HG03108 (cell line): ENCODE measurements around the gene FAU.
A peak's percentile ranks its signal among the peaks of the same experiment; 100 is the strongest.
"Not testable (repeated sequence)": the region's sequence is repeated elsewhere in the genome, so short reads cannot be mapped to it uniquely, and the experiment has no call there.

Experiments
- ATAC-seq: cut with Tn5 transposase; IDR thresholded peaks from one replicate; pipeline ENCODE4 v1.9.1; 2021; ENCODE audit warnings: moderate library complexity; ENCODE audit not compliant: unreplicated experiment

The FAU gene

DNA sequence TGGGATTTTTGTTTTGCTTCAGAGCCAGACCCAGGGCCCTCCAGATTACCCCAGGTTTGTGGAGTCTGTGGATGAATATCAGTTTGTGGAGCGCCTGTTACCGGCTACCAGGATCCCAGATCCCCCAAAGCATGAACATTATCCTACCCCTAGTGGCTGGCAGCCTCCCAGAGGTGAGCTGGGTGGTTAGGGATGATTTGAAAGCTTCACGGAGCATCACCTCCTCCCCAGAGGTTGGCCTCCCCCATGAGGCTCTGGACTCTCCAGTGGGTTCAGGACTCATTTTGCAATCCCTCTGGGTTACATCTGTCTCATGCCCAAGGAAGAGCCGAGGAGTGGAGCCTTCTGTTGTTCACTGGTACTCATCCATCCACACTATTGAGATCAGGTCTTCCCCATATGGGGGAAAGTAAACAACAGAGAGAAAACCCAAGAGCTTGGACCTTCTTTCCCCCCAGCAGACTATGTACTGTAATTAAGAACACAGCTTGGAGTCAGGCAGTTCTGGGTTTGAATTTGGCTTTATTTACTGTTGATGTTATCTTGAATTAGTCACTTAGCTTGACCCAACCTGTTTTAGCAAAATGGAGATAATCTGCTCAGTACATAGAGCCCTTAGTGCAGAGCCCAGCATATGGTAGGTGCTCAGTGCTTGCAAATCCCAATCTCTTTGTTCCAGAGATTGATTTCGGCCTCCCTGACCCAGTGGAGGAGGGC, 2.7 kb upstream of the FAU start:
- no peak for ATAC-seq

- ATAC-seq = no peak
Measured at GRCh38 chr11:65121447-65121864, 478 bp downstream of the FAU start.

DNA sequence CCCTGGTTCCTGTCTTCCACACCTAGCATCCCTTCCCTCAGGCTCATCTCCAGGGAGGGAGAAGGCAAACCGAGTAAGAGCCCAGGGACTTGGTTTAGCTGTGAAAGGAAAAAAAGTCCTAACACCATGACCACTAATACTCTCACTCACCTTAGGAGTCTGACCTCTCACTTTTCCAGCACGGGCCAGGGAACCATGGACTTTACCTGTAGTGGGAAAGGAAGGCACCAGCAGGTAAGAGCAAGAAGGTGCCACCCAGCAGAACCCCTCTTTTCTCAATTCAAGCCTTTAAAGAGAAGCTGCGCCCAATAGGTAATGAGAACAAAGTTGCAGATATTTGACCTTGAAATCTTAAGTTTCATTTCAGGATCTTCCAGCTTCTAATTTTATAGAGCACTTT, 1.1 kb downstream of the FAU start:
- ATAC-seq = no peak

DNA sequence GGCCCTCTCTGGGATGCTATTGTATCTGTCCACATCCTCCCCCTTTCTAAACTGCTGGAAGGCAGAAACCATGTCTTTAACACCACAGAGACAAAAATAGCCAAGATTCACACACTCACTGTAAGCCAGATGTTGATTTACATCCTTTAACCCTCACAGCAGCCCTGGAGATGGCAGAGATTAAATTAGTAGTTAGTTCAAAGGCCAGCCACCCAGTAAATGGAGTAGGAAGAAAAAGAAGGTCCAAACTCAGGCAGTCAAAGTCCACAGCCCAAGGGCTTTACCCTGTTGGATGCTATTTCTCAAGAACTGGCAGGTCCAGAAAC, 2.3 kb downstream of the FAU start:
- ATAC-seq = no peak

DNA sequence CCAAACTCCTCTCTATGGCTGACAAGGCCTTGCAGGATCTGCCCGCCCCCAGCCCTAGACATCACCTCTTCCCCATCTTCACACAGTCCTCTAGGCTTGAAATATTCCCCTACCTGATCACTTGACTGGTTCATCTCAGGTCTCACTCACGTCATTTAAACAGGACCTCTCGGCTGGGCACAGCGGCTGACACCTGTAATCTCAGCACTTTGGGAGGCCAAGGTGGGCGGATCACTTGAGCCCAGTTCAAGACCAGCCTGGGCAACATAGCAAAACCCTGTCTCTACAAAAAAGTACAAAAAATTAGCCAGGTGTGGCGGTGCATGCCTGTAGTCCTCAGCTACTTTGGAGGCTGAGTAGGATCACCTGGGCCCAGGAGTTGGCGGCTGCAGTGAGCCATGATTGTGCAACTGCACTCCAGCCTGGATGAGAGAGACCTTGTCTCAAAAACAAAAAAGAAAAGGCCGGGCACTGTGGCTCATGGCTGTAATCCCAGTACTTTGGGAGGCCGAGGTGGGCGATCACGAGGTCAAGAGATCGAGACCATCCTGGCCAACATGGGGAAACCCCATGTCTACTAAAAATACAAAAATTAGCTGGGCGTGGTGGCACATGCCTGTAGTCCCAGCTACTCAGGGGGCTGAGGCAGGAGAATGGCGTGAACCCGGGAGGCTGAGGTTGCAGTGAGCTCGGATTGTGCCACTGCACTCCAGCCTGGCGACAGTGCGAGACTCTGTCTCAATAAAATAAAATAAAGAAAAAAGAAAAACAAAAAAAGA, 2.9 kb downstream of the FAU start:
- ATAC-seq = not testable (repeated sequence)

DNA sequence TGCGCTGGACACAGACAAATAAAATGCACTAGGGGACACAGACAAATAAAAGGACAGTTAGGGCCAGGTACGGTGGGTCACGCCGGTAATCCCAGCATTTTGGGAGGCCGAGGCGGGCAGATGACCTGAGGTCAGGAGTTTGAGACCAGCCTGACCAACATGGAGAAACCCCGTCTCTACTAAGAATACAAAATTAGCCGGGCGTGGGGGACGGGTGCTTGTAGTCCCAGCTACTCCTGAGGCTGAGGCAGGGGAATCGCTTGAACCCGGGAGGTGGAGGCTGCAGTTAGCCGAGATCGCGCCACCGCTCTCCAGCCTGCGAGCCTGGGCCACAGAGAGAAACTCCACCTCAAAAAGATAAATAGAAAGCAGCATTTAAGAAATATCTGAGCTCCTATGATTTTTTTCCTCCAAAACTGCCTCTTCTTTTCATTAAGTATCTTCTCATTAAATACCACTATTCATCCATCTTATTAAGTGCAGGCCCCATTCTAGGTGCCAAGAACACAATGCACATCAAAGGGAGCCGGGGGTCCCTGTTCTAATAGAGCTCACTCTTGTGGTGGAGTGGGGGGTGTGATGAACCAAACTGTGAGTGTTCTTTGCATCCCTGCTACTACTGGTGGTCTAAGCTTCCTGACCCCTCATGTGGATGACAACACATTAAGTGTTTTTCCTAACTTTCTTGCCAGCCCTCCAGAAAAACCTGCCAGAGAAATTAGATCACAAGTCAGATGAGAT, 3.7 kb downstream of the FAU start:
- ATAC-seq = no peak

DNA sequence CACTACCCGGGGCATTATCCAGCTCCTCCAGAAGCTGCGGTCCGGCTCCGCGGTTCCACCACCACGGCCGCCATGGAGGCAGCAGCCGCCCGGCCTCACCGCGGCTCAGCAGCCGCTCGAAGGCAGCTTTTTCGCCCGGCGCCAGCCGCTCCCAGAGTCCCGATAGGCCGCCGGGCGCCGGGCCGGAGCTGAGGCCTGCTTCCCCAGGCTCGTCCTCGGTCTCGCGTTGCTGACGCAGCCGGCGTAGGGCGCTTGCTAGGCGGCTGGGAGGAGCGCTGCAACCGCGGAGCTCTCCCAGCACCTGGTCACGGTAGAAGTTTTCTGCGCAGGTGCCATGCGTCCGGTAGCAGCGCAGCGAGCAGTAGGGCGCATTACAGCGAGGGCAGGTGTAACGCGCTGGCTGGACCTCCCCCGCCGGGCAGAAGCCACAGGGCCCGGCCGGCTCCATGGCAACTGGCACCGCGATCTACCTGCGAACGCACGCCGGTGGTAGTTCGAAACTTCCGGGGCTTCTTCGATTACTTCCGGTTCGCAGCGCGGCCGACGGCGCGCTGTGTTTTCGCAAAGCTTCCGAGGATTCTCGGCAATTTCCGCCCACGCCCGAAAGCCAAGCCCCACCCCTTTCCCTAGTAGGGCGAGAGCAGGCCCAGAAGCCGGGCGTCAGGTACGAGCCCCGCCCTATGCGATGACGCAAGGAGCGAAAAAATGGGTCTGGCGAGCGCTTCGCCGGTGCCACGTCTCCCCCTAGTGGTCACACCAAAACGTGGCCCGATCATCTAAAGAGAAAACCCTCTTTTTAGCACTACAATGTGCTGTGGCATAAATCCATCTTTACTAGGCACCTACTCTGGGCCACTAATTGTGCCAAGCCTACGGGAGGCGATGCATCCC, 4.5 kb downstream of the FAU start, which contains the start of gene ZNHIT2:
Gene ZNHIT2, minus strand, starts transcription at position 496 of the 891 bp plus-strand sequence. Its CDS starts 48 bp downstream, at position 448.
- peak; percentile 60 for ATAC-seq

DNA sequence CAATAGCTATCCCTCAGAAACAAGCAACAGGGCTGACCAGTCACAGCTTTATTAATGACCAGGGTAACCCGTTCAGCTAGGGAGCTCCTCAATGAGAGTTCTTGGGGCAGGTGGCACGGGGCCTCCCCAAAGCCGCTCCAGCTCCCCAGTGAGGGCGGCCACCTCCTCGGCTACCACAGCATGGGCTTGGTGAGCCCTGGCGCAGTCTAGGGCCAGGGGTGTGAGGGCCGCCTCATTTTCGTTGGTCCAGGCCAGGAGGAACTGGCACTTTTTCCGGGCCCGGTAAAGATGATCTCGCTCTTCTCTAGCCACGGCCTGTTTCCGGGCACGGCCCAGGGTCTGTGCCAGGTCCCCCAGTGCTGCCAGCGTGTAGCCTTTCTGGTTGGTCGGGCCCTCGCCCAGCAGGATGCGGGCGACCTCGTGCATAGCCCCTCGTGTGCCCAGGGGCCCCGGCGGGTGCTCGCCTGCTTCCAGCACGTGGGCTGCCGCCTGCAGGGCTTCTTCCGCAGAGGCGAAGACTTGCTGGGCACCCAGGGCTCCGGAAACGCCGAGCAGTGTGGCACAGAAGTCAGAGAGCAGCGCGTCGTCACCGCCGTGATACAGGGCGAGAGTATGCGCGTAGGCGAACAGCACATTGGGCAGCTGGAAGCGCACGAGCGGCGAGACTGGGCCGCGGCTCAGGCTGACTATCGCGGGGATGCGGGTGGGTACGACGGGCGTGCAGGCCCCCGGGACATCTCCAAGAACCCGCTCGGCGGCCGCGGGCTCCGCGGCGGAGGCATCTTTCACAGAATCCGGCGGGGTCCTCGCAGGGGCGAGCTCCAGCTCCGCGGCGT, 5.3 kb downstream of the FAU start:
- no peak for ATAC-seq

DNA sequence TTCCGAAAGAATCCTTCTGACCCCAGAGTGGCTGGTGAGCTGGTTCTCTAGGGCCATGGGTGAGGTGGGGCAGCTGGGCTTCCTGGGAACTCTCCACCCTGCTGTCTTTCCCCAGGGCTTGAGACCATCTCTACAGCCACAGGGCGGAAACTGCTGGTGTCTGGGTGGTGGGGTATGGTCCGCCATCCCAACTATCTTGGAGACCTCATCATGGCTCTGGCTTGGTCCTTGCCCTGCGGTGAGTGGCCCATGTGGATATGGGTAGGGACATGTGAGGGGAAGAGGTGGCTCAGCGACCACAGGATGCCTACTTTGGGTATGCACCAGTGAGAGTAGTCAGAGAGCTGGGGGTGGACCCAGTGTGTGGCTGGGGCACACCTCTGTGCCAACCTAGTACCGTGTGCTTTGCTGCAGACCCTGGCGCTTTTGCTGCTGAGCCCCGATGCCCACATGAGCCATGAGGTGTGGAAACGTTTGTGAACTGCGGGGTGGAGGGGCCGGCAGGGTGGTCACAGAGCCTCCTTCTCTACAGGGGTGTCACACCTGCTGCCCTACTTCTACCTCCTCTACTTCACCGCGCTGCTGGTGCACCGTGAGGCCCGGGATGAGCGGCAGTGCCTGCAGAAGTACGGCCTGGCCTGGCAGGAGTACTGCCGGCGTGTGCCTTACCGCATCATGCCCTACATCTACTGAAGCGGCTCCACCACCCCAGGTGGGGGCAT, 6.4 kb downstream of the FAU start:
- no peak for ATAC-seq

DNA sequence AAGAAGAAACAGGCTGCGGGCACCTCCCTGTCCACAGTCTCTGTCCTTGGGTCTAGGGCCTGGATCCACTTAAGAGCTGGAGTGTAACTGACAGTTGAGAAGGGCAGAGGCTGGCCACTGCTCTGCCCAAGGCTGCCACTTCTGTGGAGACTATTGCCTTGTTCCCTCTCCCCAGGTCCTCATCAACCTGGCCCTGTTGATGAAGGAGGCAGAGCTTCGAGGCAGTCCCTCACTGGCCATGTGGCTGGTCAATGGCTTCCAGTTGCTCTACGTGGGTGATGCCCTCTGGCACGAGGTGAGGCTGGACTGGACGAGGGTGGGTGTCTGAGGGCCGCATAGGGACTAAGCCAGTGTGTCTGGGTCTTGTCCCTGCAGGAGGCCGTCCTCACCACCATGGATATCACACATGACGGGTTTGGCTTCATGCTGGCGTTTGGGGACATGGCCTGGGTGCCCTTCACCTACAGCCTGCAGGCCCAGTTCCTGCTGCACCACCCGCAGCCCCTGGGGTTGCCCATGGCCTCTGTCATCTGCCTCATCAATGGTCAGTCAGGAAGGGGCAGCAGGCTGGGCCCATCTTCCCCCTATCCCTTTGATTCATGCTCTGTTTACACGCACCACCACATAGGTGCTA, 7.3 kb downstream of the FAU start:
- no peak for ATAC-seq

- no peak for ATAC-seq
Measured at GRCh38 chr11:65113839-65114238, 8.1 kb downstream of the FAU start.

DNA sequence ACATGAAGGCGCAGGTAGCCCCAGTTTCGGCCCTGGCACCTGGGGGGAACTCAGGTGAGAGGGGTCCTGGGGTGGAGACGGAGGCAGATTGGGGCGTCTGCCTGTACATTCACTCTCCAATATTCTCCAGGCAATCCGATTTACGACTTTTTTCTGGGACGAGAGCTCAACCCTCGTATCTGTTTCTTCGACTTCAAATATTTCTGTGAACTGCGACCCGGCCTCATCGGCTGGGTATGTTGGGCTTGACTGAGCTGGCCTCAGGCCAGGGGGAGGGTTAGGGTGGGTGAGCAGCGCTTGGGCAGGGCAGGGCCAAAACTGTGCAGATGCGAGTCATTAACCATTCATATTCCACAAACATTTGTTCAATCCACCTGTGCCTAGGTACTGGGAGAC, 8.6 kb downstream of the FAU start:
- ATAC-seq = no peak

- no peak for ATAC-seq
Measured at GRCh38 chr11:65112546-65113360, 9.2 kb downstream of the FAU start.

DNA sequence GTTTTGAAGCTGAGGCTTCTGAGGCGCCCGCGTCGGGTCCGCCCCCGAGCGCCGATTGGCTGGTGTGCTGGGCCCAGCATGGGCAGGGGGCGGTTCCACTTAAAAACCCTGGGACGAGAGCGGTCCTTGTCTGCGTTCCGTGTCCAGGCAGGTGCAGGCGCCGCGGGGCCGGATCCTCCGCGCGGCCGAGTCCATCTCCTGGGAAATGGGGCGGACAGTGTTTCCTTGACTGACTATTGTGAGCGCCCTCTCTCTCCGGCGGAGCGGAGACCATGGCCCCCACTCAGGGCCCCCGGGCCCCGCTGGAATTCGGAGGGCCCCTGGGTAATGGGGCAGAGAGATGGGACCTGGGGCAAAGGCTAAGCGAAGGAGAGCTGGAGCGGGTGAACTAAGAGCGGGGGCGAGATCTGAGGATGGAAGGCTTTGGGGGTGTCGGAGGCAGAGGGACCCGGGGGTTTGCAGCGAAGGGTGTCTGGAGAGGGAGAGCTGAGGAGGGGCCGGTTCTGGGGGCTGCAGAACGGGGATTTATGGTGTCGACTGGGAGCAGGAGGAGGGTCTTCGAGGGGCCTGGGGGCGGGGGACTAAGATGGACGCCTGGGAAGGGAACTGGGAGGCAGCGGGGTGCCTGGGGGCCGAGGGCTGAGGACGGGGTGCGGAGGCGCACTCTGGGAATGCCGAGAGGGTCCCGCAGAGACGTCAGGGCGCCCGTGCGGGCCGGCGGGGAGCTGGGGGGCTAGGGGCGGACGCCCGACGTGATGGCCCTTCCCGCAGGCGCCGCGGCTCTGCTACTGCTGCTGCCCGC, 10.0 kb downstream of the FAU start, which contains the start of gene TM7SF2:
Gene TM7SF2, plus strand, starts transcription at position 129 of the 802 bp plus-strand sequence. Its CDS starts 144 bp downstream, at position 273.
- peak; percentile 66 for ATAC-seq

- no peak for ATAC-seq
Measured at GRCh38 chr11:65111159-65111743, 10.7 kb downstream of the FAU start.

DNA sequence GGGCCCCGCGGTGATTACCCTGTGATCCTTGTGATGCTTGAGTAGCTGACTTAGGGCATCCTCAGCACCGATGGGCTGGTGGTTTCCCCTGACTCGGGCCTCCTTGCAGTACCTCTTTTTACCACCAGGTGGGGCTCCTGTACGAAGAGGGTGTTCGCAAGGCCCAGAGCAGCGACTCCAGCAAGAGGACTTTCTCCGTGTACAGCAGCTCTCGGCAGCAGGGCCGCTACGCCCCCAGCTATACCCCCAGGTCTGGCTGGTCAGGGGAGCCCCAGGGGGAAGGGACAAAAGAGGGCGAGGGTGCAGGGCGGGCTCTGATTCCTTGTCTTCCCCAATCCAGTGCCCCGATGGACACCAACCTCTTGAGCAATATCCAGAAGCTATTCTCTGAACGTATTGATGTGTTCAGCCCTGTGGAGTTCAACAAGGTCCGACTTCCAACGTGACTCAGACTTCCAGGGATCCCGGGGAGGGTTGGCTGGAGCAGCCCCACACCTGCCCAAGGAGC, 11.5 kb downstream of the FAU start:
- ATAC-seq = no peak
